WTC11 (cell line): Measurements from ENCODE around the gene SLC2A9.

ENCODE experiments used
- CREB1 ChIP-seq: sonication (generic); formaldehyde crosslinking; IDR thresholded peaks from 2 replicates; pipeline ENCODE4 v1.8.0; 2023; ENCODE audit warnings: mild to moderate bottlenecking, missing genetic modification reagents
- CREM ChIP-seq: sonication (generic); formaldehyde crosslinking; IDR thresholded peaks from 2 replicates; pipeline ENCODE4 v1.8.1; 2022; ENCODE audit warnings: mild to moderate bottlenecking, missing genetic modification reagents, moderate library complexity
- ESRRA ChIP-seq: sonication (generic); formaldehyde crosslinking; IDR thresholded peaks from 2 replicates; pipeline ENCODE4 v1.8.1; 2022; ENCODE audit warnings: mild to moderate bottlenecking, missing genetic modification reagents, borderline replicate concordance
- JUN ChIP-seq: sonication (generic); formaldehyde crosslinking; IDR thresholded peaks from 2 replicates; pipeline ENCODE4 v1.8.0; 2023; ENCODE audit warnings: mild to moderate bottlenecking, missing genetic modification reagents
- NR1H2 ChIP-seq: sonication (generic); formaldehyde crosslinking; IDR thresholded peaks from 2 replicates; pipeline ENCODE4 v1.9.0; 2021; ENCODE audit warnings: mild to moderate bottlenecking, moderate library complexity, missing genetic modification reagents
- SP1 ChIP-seq: sonication (generic); formaldehyde crosslinking; conservative IDR thresholded peaks from 2 replicates; pipeline ENCODE4 v1.8.1; 2022; ENCODE audit warnings: missing genetic modification reagents
- TF ChIP-seq, protein P1 (sequence below): sonication (generic); formaldehyde crosslinking; IDR thresholded peaks from 2 replicates; pipeline ENCODE4 v1.8.1; 2023; ENCODE audit warnings: mild to moderate bottlenecking, moderate library complexity, missing genetic modification reagents
- TF ChIP-seq, protein P2 (sequence below): fragments of 200-600 bp; IDR thresholded peaks from 2 replicates; pipeline ENCODE4 v1.8.0; 2022; ENCODE audit warnings: antibody characterized with exemption
- TF ChIP-seq, protein P3 (sequence below): sonication (generic); formaldehyde crosslinking; IDR thresholded peaks from 2 replicates; pipeline ENCODE4 v1.8.0; 2023; ENCODE audit warnings: missing genetic modification reagents
- TF ChIP-seq, protein P4 (sequence below): sonication (generic); formaldehyde crosslinking; IDR thresholded peaks from 2 replicates; pipeline ENCODE4 v1.8.0; 2022; ENCODE audit warnings: mild to moderate bottlenecking, missing genetic modification reagents

DNA sequence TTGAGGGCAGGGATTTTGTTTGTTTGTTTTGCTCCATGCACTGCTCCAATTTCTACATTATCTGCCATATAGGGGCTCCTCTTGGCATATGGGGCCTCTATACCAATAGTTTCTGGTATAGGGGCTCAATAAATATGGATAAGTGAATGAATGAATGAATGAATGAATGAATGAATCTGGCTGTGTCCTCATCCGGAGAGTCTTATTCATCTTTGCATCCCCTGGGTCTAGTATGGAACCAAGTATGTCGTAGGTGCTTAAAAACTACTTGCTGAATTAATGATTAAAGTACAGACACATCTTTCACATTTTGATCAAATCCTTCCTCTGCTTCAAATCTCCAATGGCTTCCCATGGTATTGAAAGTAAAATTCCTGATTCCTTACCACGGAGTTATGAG is 159.7 kb downstream of the SLC2A9 start:
- TF ChIP-seq ESRRA (CRISPR knock-in tag) (no peak), JUN (no peak), NR1H2 (CRISPR knock-in tag) (no peak), CREM (CRISPR knock-in tag) (no peak), SP1 (no peak), CREB1 (CRISPR knock-in tag) (no peak)
- TF ChIP-seq, protein P1, sequence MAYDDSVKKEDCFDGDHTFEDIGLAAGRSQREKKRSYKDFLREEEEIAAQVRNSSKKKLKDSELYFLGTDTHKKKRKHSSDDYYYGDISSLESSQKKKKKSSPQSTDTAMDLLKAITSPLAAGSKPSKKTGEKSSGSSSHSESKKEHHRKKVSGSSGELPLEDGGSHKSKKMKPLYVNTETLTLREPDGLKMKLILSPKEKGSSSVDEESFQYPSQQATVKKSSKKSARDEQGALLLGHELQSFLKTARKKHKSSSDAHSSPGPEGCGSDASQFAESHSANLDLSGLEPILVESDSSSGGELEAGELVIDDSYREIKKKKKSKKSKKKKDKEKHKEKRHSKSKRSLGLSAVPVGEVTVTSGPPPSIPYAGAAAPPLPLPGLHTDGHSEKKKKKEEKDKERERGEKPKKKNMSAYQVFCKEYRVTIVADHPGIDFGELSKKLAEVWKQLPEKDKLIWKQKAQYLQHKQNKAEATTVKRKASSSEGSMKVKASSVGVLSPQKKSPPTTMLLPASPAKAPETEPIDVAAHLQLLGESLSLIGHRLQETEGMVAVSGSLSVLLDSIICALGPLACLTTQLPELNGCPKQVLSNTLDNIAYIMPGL = no peak
- TF ChIP-seq, protein P2, sequence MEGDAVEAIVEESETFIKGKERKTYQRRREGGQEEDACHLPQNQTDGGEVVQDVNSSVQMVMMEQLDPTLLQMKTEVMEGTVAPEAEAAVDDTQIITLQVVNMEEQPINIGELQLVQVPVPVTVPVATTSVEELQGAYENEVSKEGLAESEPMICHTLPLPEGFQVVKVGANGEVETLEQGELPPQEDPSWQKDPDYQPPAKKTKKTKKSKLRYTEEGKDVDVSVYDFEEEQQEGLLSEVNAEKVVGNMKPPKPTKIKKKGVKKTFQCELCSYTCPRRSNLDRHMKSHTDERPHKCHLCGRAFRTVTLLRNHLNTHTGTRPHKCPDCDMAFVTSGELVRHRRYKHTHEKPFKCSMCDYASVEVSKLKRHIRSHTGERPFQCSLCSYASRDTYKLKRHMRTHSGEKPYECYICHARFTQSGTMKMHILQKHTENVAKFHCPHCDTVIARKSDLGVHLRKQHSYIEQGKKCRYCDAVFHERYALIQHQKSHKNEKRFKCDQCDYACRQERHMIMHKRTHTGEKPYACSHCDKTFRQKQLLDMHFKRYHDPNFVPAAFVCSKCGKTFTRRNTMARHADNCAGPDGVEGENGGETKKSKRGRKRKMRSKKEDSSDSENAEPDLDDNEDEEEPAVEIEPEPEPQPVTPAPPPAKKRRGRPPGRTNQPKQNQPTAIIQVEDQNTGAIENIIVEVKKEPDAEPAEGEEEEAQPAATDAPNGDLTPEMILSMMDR = no peak
- TF ChIP-seq, protein P3, sequence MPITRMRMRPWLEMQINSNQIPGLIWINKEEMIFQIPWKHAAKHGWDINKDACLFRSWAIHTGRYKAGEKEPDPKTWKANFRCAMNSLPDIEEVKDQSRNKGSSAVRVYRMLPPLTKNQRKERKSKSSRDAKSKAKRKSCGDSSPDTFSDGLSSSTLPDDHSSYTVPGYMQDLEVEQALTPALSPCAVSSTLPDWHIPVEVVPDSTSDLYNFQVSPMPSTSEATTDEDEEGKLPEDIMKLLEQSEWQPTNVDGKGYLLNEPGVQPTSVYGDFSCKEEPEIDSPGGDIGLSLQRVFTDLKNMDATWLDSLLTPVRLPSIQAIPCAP = no peak
- TF ChIP-seq, protein P4, sequence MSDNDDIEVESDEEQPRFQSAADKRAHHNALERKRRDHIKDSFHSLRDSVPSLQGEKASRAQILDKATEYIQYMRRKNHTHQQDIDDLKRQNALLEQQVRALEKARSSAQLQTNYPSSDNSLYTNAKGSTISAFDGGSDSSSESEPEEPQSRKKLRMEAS (CRISPR knock-in tag) = no peak
